ENCODE data around the gene DPF3. TPM values are rescaled to one million over a fixed set of nuclear protein-coding genes. Genes with fewer than 3 reads are reported as not detected.

Gene DPF3
- polyA plus RNA-seq, 1 donor from 2014 or later, result 6.0 TPM

DNA sequence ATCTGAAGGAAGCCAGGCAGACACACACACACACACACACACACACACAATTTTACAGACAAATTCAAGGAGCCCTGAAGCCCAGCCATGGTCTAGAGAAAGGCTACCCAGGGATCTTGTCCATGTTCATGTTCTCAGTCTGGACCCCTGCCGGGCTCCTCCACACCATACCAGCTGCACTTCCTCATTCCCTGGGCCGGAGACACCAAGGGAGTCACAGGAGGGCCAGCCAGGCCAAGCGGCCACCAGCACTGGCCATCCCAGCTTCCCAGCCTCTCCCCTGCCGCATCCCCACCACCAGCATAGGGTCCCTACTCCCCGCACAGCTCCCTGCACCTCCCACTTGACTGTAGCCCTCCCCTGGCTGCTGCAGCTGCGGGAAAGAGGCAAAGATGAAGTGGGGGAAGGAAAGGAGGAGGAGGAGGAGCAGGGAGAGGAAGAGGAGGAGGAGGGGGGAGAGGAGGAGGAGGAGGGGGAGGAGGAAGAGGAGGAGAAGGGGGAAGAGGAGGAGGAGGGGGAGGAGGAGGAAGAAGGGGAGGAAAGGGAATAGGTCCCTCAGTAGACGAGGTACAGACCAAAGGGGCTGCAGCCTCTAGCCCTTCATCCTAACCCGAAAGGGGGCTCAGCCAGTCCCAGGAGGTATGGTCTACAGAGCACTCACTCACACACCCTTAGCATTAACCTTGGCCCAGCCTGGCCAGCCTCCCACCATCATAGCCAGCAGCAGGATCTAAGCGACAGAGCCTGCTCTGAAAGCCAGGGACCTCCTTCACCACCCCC is 293.2 kb downstream of the DPF3 start:
- H3K9me3 Mint-ChIP-seq, result no peaks in the 10 kb centered on the region
- H3K36me3 Mint-ChIP-seq, result peaks cover 1% of the 10 kb centered on the region
- H3K4me3 Mint-ChIP-seq, result peak overlapping the region in 1 of 4 donors; percentile 17
- H3K4me1 Mint-ChIP-seq, result peaks cover 16 to 26% (median 17%) of the 10 kb centered on the region in 3 donors
- H3K27ac Mint-ChIP-seq, result peak overlapping the region in 1 of 3 donors; percentile 53
- peaks cover 26% of the 10 kb centered on the region for H3K27me3 Mint-ChIP-seq

DNA sequence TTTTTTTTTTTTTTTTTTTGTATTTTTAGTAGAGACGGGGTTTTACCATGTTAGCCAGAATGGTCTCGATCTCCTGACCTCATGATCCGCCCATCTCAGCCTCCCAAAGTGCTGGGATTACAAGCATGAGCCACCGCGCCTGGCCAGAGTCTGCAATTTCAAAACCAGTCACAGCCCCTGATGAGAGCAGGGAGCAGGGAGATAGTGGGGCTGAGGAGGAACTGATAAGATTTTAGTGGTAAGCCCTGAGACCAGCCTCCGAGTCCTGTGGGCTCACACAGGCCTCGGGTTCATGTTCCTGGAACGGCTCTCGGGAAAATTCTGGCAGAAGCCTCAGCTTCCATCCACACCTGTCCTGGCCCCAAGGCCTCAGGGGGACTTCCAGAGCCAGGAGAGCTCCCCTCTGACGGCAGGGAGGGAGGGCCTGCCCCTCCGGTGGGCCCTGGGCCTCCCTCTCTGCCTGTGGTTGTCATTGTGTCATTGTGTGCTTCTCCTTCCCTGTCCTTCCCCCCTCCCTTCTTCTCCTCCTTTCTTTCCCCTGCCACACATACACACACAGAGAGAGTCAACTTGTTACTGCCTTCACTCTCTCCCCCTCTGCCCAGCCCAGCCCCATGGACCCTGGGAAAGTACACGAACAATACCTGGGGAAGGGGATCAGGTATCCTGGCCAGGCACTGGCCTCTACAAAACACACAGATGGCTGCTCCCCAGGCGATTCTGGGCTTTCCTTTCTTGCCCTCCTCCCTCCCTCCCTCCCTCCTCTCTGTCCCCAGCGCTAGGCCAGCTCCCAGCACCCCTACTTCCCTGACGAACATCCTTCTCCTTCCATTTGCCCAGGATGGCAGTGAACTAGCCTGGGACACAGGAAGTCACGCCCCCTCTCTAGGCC is 294.1 kb downstream of the DPF3 start:
- Mint-ChIP-seq H3K4me1 (peaks cover 16 to 35% (median 22%) of the 10 kb centered on the region in 3 donors), H3K9me3 (no peaks in the 10 kb centered on the region), H3K27me3 (peaks cover 26% of the 10 kb centered on the region), H3K36me3 (peaks cover 1% of the 10 kb centered on the region), H3K27ac (no peak overlapping the region), H3K4me3 (peak overlapping the region in 1 of 4 donors; percentile 54)

DNA sequence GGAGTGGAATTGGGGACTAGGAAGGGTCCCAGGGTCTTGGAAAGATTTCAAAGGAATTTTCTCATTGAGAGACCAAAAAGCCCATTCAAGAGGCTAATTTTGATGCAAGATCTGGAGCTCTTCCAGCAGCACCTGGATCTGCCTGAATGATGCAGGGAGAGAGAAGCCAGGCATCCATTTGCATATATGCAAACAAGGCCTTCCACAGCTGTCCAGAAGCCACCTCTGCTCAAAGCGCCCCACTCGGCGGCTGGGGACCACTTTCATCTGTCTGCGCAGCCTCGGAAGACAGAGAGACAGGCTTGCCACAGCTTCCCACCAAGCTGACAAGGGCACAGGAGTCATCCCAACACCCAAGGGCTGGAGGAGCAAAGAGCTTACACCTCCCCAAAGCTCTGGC is 295.6 kb downstream of the DPF3 start:
- Mint-ChIP-seq H3K36me3 (peaks cover 1% of the 10 kb centered on the region), H3K27me3 (peaks cover 23% of the 10 kb centered on the region), H3K4me3 (peak overlapping the region; percentile 28 to 81 (median 56)), H3K27ac (peak overlapping the region in 2 of 3 donors; percentile 8 to 52), H3K9me3 (no peaks in the 10 kb centered on the region), H3K4me1 (peaks cover 25 to 45% (median 31%) of the 10 kb centered on the region in 3 donors)

DNA sequence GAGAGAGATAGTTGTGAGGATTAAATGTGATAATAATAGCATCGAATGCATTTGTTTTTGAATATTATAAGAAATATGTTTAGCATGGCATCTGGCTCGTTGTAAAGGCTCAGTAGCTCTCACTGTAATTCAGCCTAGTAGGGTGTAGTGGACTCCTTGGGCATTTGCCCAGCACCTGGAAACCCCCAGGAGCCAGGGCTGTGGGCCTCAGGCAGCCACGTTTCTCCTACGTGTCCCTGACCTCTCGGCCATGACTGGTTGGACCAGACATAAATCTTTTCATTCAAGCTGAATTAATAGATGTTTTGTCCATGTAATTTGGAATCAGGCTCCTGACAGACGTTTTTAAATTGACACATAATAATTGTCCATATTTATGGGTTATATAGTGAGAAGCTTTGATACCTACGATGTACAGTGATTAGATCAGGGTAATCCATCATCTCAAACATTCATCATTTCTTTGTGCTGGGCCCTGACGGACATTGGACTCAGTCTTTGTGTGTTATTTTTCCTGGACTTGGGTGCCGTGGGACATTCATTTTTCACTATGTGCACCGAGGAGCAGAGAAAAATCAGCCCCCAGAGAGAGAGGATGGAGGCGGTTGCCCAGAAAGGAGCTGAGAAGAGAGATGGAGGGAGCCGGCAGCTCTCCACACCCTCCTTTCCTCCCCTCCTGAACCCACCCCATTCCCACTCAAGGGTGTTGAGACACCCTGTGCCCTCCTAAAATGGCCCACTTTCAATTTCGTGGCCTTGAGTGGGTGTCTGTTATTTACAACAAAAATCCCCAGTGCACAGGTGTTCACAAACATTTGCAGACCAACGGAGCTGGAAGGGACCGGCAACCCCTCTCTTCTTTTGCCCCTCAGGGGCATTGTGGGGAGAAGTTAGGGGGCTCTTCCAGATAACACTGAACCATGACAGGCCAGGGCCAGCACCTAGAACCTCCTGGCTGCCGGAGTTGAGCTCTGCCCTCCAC is 296.4 kb downstream of the DPF3 start:
- Mint-ChIP-seq H3K27ac (peak overlapping the region in 1 of 3 donors; percentile 52), H3K4me3 (peak overlapping the region; percentile 28 to 81 (median 56)), H3K4me1 (peaks cover 25 to 49% (median 31%) of the 10 kb centered on the region in 3 donors), H3K36me3 (peaks cover 1% of the 10 kb centered on the region), H3K27me3 (peaks cover 26% of the 10 kb centered on the region), H3K9me3 (no peaks in the 10 kb centered on the region)

DNA sequence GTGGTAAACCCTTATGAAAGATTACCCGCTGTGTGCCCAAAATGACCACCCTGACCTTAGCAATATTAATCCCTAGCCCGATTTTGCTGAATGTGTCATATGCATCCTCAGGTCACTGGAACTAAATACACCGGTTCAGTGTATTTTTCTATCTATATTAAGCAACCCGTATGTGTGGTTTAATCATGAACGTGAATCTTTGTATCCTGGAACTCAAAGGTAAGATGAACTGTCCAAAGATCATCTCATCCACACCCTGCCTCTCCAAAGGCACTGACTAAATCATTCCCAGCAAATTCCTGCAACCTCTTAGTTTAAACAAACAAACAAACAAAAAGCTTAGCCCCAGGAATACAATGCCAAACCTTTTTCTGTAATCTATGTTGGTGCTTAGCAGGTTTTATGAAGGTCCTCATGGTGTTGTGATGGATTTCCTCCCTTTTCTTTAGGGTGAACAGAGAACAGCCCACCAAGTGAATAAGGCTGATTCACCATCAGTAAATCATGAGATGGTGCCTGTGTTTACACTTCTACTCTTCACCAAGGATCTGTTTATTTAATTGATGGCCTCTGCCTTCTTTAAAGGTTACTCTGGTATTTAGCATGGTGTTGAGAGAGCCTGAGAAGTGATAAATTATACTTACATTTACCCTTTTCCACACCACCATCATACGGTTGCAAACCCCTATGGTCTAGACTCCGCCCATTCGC is 298.6 kb downstream of the DPF3 start:
- Mint-ChIP-seq H3K36me3 (peaks cover 1% of the 10 kb centered on the region), H3K4me1 (peaks cover 30 to 57% (median 42%) of the 10 kb centered on the region in 3 donors), H3K4me3 (peak overlapping the region in 1 of 4 donors; percentile 50), H3K27ac (no peak overlapping the region), H3K27me3 (peaks cover 21% of the 10 kb centered on the region), H3K9me3 (no peaks in the 10 kb centered on the region)

DNA sequence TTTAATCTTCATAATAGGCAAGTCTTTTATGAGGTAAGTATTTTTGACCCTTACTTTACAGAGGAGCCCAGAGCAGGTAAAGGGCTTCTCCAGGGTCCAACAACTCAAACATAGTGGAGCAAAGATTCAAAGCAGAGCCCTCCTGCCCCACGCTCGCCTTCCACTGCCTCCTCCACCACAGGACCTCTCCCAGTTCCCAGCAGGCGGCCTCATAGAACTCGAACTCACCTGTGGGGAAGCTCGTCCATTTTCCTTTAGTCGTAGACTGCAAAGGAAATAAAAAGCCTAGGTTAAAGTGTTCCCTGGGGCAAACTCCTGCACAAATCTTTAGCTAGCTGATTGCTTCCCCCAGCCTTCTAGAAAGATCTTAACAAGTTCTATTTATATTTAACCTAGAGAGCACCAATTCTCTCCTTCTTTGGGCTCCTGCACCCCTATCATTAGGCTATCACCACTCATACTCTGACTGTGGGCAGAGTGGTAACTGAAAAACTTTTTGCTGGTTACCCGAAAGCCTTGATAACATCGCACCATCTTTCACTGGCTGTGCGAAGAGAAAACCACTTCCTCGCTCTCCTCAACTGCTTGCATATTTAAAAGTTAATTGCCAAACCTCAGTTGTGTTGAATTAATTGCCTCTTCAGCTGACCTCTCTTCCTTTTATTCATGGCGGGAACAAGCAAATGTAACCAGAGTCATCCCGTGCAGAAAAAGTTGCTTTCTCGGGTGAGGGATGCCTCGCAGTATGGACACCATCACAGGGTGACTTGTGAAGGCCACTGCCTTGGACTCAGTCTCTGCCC is 299.6 kb downstream of the DPF3 start:
- peak overlapping the region in 1 of 3 donors; percentile 76 for H3K27ac Mint-ChIP-seq
- H3K36me3 Mint-ChIP-seq, result peaks cover 4% of the 10 kb centered on the region
- H3K4me3 Mint-ChIP-seq, result no peak overlapping the region
- peaks cover 0 to 6% (median 0%) of the 10 kb centered on the region in 3 donors for H3K9me3 Mint-ChIP-seq
- H3K27me3 Mint-ChIP-seq, result peaks cover 18% of the 10 kb centered on the region
- H3K4me1 Mint-ChIP-seq, result peaks cover 34 to 66% (median 48%) of the 10 kb centered on the region in 3 donors

DNA sequence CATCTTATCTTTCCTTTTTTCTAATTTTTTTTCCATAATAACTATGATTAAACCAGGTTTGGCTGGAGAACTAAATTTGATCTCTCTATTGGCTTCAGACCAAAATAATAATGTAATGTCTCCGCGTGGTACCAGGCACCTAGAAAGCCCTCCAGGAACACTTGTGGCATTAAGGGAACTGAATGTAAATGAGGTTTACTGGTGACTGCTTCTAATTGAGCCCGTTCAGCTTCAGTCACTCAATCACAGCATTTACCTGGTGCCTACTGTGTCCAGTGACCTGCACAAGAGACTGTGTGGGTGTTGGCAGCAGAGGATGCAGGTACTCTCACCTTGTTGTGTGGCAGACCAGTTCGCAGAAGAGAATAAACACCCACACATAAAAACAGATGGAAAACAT is 302.5 kb downstream of the DPF3 start:
- Mint-ChIP-seq H3K4me1 (peaks cover 32 to 58% (median 39%) of the 10 kb centered on the region in 3 donors), H3K36me3 (peaks cover 7% of the 10 kb centered on the region), H3K27me3 (peaks cover 10% of the 10 kb centered on the region), H3K9me3 (peaks cover 0 to 6% (median 0%) of the 10 kb centered on the region in 3 donors), H3K4me3 (peak overlapping the region in 1 of 4 donors; percentile 82), H3K27ac (no peak overlapping the region)

DNA sequence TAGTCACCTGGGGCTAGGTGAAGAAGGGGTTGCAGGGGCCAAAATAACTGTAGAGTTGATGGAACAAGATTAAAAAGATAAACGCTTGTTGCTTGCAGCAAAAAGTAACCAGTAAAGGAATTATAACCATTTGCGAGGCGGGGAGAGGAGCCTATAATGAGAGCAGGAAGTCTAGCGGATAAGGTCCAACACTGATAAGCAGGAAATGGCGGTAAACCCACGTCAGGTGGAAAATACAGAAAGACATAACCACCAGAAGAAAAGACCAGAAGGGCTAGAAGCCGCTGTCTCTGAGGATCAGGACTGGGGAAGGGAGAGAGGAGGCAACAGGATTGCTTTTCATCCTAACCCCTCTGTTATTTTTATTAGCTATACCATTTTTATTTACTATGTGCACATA is 303.3 kb downstream of the DPF3 start:
- Mint-ChIP-seq H3K36me3 (peaks cover 10% of the 10 kb centered on the region), H3K4me3 (peak overlapping the region; percentile 25 to 82 (median 66)), H3K4me1 (peaks cover 32 to 50% (median 36%) of the 10 kb centered on the region in 3 donors), H3K27me3 (peaks cover 8% of the 10 kb centered on the region), H3K27ac (peak overlapping the region in 1 of 3 donors; percentile 74), H3K9me3 (peaks cover 0 to 10% (median 0%) of the 10 kb centered on the region in 3 donors)

DNA sequence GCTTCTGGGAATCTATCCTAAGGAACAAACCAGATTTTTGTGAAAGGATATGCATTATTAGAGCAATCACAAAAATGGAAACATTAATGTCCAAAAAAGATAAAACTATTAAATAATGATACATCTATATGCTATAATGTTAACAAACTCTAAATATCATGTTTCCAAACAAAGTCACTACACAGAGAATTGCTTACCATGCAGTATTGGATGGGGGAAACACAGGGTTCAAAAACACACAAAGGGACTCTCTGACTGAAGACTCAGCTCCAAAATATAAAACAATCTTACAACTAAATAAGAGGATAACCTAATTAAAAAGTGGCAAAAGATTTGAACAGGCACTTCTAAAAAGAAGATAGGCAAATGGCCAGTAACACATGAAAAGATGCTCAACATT is 304.2 kb downstream of the DPF3 start:
- Mint-ChIP-seq H3K9me3 (peaks cover 0 to 10% (median 2%) of the 10 kb centered on the region in 3 donors), H3K36me3 (peaks cover 10% of the 10 kb centered on the region), H3K27ac (no peak overlapping the region), H3K4me1 (peaks cover 29 to 42% (median 31%) of the 10 kb centered on the region in 3 donors), H3K4me3 (no peak overlapping the region), H3K27me3 (peaks cover 8% of the 10 kb centered on the region)

DNA sequence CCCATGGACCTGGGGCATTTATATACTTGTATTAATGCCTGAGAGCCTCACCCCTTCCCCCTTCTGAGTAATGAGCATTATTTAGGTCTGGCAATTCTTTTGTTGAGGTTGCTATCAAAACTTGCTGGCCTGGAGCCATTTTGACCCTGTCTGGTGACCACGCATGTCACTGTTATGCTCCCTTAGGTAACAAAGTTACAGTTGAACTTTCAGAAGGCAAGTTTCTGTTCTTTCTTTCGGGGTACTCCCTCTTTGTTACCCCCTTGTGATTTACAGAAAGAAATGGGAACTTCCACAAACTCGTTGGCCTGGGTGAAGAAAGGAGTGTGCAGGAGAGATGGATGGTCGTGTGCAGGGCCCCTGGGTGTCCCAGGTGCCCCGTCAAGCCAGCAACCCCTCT is 305.4 kb downstream of the DPF3 start:
- Mint-ChIP-seq H3K27me3 (peaks cover 8% of the 10 kb centered on the region), H3K4me3 (peak overlapping the region in 1 of 4 donors; percentile 33), H3K36me3 (peaks cover 10% of the 10 kb centered on the region), H3K4me1 (peaks cover 22 to 33% (median 23%) of the 10 kb centered on the region in 3 donors), H3K27ac (no peak overlapping the region), H3K9me3 (peaks cover 0 to 10% (median 2%) of the 10 kb centered on the region in 3 donors)

DNA sequence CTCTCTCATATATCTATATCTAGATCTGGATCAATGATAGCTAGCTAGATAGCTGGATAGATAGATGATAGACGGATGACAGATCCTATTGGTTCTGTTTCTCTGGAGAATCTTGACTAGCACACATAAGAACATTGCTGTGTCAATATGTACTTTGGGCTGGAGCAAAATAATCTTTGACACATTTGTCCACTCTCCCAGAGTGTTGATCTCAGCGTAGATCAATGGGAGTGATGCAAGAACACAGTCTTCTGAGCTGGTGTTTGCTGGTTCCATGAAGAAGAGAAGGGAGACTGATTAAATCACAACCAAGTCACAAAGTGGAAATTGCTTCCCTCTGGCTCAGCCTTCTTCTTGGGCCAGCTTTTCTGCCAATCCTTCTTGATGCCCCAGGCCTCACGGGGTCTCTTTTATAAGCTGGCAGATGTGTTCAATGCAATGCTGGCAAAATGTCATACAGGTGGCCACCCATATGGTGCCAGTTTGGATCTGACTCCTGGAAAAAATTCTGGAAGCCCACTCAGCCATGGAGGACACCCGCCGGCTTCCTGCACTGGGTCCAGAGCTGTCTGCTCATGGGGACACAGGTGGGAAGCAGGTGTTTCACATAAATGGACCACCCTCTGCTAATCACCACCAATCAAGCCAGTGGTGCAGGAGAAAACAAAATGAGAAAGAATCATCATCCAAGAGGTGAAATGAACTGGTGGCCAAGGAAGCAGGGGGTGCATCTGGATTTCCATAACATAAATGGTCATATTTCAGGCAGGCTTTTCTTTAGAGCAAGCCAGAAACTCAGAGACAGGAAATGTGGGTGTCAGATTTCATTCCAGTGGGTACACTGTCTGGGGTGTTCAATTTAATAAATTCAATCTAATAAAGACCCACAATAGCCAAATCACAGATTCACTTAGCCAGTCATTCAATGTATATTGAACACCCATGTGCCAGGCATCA is 310.3 kb downstream of the DPF3 start:
- H3K36me3 Mint-ChIP-seq, result peaks cover 9% of the 10 kb centered on the region
- no peak overlapping the region for H3K27ac Mint-ChIP-seq
- peaks cover 1% of the 10 kb centered on the region for H3K27me3 Mint-ChIP-seq
- H3K4me3 Mint-ChIP-seq, result no peak overlapping the region
- H3K4me1 Mint-ChIP-seq, result peaks cover 3 to 4% (median 4%) of the 10 kb centered on the region in 3 donors
- H3K9me3 Mint-ChIP-seq, result peaks cover 2 to 6% (median 5%) of the 10 kb centered on the region in 3 donors

DNA sequence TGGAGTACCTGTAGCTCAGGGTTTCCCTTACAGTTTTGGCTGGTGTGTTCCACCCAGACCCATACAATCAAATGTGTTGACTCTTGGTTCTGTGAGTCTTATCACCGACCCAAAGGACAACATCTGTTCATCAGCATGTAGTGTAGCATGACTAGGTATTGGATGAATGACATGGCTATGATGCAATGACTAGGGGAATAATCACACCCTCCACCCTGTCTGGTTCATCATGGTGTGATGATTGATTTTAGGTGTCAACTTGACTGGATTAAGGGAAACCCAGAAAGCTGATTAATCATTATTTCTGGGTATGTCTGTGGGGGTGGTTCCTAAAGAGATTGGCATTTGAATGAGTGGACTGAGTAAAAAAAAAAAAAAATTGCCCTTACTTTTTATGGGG is 311.3 kb downstream of the DPF3 start:
- peaks cover 1% of the 10 kb centered on the region for H3K27me3 Mint-ChIP-seq
- peaks cover 2 to 6% (median 5%) of the 10 kb centered on the region in 3 donors for H3K4me1 Mint-ChIP-seq
- H3K36me3 Mint-ChIP-seq, result peaks cover 7% of the 10 kb centered on the region
- H3K4me3 Mint-ChIP-seq, result no peak overlapping the region
- H3K27ac Mint-ChIP-seq, result no peak overlapping the region
- H3K9me3 Mint-ChIP-seq, result peaks cover 2 to 6% (median 5%) of the 10 kb centered on the region in 3 donors
